NCI-H345 (cell line): ENCODE results near the gene SORCS2.
"Not testable (repeated sequence)": the region's sequence is repeated elsewhere in the genome, so short reads cannot be mapped to it uniquely, and the experiment has no call there.

Experiments
- DNase-seq: peaks from one replicate; lab custom pipeline; 2025; lab: John Stamatoyannopoulos, UW

The SORCS2 gene

DNA sequence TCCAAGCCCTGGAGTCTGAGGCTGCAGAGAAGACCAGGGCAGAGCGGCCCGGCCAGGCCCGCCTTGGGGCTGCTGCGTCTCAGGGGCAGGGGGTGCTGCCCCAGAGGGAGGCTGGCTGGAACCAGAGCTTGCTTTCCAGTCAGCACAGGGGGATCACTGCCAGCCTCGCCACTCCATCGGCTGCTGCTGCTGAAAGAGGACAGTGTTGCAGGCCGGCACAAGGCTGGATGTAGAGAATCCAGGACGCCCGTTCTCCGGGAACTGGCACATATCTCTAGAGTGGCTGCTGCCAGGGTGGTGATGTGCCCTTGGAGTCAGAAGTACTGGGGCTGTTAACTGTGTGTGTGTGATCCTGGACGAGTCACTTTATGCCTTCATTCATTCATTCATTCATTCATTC, 31.9 kb upstream of the SORCS2 start:
- no peak for DNase-seq

DNA sequence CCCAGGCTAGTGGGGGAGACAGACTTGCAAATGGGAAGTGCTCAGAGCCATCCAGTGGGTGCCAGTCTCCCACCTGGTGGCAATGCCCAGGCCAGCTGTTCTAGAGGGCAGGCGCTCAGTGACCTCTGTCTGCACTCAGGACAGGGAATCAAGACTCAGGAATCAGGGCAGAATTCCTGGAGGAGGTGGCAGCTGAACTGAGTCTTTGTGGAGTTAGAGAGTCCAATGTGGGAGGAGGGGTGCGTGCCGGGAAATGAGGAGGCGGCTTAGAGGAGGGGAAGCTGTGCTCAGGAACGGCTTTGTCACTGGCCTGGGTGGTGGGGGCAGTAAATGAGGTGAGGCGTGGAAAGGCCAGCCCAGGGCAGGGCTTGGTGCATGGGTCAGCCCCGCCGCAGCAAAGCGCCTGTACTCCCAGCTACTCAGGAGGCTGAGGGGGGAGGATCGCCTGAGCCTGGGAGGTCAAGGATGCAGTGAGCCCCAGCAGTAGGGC, 31.3 kb upstream of the SORCS2 start:
- no peak for DNase-seq

DNA sequence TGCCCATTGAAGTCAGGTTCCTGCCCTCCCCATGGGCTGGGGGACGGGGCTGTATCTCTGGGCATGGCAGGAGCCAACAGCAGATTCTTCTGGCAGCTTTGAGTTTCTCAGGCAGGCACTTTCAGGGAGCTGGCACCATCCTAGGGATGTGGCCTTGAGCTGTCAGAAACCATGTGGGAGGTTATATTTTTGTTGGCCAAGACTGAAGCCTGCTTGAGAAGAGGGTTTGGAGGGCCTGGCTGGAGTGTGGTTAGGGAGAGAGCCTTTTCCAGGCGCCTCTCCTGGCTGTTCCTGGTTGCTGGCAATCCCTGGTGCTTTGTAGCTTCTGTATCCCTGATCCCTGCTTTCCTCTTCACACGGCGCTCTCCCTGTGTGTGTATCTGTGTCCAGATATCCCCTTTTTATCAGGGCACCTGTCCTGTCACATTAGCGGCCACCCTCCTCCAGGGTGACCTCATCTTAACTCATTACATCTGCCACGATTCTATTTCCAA, 30.6 kb upstream of the SORCS2 start:
- no peak for DNase-seq

DNA sequence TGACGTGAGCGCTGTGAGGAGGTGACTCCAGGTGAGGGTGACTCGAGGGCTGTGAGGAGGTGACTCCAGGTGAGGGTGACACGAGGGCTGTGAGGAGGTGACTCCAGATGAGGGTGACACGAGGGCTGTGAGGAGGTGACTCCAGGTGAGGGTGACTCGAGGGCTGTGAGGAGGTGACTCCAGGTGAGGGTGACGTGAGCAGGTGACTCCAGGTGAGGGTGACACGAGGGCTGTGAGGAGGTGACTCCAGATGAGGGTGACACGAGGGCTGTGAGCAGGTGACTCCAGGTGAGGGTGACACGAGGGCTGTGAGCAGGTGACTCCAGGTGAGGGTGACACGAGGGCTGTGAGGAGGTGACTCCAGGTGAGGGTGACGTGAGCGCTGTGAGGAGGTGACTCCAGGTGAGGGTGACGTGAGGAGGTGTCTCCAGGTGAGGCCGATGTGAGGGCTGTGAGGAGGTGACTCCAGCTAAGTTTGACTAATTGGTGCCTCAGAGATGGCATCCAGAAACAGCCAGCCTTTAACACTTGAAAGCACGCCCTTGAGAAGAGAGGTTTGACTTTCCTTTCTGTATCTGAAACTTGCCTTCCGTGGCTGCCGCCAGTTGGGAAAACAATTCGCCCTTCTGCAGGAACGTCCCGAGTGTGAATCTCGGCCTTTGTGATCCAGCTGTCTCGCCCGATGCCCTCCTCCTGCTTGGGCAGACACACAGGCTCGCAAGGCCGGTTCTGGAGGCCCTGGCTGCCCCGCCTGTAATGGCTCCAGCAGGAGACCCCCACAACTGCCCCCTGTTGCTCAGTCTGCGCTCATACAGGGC, 27.1 kb upstream of the SORCS2 start:
- DNase-seq = not testable (repeated sequence)

DNA sequence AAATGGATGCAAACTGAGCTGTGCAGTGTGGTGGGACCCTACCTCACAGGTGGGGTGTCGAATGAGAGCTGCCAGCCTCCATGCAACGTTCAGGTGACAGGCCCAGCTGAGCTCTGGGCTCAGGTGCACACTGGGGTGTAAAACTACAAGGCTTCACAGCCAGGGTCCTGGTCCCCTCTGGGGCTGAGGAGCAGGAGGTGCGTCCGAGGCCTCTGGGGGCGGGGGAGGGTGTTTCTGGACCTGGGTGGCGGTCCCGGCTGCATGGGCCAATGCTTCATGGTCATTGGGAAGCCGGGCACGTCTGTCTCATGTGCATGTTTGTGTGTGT, 26.5 kb upstream of the SORCS2 start:
- DNase-seq = no peak

DNA sequence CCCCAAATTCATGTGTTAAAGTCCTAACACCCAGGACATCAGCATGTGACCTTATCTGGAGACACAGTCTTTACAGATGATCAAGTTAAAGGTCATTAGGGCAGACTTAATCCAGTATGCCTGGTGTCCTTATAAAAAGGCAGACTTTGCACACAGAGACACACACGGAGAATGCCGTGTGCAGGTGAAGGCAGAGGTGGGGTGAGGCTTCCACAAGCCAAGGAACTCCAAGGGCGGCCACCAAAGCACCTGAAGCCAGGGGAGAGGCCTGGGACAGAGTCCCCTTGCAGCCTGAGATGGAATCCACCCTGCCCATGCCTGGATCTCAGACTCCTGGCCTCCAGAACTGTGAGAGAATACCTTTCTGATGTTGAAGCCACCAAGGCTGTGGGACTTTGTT, 26.1 kb upstream of the SORCS2 start:
- DNase-seq = no peak

DNA sequence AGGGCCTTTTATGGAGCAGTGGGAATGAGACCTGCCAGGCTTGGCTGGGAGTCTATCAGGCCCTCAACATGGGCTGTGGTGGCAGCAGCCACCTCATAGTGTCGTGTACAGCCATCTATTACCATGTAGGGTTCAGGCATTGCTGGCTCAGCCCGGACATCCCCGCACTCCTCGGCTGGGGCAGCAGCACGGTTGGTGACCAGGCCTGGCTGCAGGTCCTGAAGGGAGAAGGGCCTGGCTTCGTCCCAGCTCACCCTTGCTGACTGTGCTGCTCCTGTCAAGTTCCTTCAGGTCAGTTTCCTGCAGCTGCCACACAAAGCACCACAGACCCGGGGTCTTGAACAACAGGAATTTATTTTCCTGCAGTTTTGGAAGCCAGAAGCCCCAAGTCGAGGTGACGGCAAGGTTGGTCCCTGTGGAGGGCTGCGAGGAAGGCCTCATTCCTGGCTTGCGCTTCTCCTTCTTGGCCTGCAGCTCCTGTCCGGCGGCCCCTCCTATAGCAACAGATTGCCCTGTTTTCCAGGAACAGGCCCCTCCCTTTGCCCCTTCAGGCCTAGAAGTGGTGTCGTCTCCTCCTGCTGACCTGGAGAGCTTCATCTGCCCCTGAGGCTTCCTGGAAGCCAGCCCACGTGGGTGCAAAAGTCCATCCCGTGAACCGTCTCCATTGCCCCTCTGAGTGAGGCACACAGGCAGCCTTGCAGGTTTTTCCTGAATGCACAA, 25.2 kb upstream of the SORCS2 start:
- no peak for DNase-seq

DNA sequence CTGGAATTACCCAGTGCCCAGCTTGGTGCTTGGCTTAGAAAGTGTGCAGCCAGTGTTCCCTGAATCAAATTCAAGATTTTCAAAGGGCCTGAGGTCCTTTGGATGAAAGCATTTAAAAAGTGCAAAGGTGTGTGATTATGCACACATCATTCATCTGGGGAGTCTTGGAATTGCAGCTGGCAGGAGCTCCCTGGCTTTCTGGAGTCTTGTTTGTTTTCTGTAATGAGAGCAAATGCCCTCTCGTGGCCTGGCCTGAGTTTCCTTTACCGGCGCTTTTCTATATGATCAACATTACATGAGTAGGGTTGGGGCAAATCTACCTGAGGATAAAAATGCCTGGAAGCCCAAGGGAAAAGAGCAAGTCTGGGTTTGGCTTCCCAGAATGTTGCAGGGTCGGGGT, 24.6 kb upstream of the SORCS2 start:
- DNase-seq = no peak

DNA sequence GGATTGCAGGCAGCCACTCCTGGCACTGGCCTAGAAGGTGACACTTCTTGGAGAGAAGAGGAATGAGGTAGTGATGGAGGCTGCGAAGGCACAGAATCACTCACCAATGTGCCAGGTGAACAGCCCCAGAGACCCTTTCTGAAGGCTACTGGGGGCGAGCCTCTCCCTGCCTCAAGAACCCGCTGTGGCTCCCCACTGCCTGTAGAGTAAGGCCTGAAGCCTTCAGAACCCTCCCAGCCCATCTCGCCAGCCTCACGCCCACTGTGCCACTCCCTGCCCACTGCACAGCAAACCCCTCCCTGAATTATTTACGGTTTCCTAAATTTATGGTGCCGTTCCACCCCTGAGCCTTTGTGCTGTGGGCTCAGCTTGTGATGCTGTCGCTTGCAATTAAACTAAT, 24.2 kb upstream of the SORCS2 start:
- no peak for DNase-seq

DNA sequence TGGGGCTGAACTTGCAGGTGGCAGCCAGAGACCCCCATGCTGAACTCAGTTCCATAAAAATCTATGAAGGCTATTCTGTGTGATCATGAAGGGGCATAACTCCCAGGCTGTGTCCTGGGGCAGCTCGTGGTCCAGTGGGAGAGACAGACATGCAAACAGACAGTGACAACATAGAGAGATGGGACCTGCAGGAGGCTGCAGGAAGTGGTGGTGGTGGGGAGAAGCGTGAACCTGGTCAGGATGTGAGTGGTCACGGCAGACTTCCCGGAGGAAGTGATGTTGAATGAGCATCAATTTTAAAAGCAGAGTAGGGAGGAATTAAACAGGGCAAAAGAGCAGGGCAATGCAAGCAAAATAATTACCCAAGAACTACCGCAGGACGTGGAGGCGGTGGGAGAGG, 23.2 kb upstream of the SORCS2 start:
- DNase-seq = no peak

DNA sequence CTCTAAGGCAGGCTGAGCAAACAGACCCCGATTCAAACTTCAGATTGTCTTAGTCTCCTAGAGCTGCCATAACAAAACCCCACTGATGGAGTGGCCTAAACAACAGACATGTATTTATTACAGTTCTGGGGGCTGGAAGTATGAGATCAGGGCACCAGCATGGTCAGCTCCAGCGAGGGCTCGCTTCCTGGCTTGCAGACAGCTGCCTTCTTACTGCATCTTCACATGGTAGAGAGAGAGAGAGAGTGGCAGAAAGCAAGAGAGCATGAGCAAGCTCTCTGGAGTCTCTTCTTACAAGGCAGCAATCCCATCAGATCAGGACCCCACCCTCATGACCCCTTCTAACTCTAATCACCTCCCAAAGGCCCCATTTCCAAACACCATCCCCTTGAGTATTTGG, 22.3 kb upstream of the SORCS2 start:
- no peak for DNase-seq

DNA sequence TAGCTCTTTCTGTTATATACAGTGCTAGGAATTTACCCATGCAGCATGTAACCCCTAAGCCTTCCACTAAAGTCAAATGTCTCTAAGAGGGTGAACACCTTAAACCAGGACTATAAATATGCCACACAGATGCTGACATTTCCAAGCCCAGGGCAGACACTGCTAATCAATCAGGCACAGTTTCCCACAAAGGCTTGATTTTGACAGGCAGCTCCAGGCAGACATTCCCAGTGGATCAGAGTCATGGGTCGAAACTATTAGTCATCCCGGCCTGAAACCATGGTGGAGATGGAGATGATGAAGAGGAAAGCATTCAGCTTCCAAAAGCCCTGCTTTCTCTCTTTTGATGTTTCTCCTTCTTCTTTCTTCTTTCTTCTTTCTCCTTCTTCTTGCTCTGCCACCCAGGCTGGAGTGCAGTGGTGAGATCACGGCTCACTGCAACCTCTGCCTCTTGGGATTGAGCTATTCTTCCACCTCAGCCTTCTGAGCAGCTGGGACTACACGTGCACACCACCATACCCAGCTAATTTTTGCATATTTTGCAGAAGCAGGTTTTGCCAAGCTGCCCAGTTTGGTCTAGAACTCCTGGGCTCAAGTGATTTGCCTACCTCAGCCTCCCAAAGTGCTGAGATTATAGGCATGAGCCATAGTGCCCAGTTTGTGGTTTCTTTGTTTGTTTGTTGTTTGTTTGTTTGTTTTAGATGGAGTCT, 21.0 kb upstream of the SORCS2 start:
- no peak for DNase-seq

DNA sequence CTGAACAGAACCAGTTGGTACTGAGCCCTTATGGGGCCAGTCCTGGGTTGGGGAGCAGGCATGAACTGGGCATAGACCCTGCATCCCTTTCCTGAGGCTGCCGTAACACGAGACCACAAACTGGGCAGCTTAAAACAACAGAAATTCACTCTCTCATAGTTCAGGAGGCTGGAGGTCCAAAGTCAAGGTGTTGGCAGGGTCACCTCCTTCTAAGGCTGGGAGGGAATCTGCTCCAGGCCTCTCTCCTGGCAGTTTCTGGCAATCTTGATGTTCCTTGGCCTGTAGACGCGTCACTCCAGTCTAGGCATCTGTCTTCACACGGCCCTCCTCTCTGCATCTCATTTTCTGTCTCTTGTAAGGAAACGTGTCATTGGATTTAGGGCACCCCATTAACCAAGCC, 19.8 kb upstream of the SORCS2 start:
- no peak for DNase-seq

DNA sequence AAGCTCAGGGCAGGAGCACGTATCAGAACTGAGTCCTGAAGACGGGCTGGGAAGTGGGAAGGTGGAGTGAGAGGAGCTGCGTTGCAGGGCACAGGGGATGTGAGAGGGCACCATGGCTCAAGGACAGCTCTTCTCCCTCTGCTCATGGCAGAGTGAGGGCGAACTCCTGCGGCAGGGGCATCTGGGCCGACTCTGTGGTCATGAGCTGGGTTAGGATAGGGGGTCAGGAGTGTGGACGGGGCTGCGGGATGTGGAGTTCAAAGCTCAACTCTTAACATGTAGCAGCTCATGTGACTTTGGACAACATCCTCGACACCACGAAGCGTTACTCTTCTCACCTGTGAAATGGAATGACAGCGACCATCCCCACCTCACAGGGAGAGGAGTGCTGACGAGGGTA, 19.4 kb upstream of the SORCS2 start:
- DNase-seq = no peak

DNA sequence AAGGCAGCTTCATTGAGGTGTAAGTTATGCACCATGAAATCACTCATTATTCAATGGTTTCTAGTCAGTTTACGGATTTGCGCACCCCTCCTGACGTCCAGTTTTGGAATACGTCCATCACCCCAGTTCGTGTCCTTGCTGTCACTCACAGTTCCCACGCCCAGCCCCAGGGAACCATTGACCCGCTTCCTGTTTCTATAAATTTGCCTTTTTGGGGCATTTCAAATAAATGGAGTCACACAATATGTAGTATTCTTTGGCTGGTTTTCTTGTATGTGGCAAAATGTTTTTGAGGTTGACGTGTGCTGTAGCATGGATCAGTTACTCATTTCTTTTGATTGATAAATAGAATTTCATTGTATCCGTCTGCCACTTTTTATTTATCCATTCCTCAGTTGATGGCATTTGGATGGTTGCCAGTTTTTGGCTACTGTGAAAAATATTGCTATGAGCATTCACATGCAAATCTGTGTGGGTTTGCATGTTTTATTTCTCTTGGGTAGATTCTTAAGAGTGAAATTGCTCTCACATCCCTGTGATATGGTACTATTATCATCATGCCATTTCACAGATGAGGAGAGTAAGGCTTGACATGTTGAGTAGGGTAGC, 18.4 kb upstream of the SORCS2 start:
- DNase-seq = no peak

DNA sequence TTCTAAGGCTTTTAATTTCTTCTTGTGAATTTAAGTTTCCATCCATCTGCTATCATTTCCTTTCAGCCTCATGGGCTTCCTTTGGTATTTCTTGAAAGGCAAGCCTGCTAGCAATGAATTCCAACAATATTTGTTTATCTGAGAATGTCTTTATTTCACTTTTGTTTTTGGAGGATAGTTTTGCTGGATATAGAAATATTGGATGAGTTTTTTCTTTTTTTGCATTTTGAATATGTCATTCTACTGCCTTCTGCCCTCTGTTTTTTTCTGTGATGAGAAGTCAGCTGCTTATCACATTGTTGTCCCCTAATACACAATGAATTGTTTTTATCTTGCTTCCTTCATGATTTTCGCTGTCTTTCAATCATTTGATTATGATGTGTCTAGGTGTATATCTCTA, 13.2 kb upstream of the SORCS2 start:
- no peak for DNase-seq

DNA sequence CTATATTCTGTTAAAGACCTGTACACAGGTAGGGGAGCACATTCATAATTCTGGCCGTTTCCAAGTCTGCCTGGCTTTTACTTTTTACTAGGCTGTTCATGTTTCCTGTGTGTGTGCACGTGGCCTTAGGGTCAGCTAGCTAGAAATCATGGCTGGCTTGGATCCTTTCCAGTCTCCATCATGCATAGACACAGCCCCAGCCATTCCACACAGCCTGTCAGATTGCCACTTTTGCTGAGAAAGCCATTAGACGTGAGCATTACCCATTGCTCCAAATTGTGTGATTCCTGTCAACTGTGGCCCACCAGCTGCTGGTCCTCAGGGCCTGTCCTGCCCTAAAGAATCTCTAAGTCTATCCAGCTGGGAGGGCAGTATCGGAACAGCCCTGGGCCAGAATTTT, 11.4 kb upstream of the SORCS2 start:
- DNase-seq = no peak

DNA sequence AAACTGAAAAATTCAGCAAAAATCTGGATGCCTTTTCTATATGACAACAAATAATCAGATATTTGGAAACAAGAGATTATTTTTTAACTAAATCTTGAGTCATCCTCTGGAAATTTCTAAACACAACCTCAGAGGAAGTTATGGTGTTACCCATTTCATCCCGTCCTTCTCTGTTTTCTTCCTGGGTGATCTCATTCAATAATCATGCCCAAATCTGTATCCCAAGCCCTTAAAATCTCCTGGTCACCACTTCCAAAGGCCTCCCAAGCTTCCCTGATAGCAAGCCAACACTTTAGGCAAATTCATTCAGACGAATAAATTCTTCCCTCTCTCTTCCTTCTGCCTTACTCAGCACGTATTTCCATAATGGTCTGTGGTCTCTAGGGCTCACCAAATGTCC, 9.7 kb upstream of the SORCS2 start:
- DNase-seq = no peak

DNA sequence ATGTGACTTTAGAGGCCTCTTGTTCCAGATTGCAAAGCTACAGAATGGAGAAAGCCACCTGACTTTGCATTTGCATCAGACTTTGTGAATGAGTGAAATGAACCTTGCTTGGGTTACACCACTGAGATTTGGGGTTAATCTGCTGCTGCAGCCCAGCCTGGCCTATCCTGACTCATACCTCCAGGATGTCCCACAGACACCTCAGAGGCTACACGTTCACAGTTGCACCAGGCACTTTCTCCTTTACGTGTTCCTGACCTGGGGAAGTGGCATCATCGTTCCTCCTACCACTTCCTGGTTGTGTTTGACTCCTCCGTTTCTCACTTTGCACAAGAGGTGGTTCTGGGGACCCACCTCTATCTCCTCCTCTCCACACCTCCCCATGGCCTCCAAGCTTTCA, 9.2 kb upstream of the SORCS2 start:
- no peak for DNase-seq

DNA sequence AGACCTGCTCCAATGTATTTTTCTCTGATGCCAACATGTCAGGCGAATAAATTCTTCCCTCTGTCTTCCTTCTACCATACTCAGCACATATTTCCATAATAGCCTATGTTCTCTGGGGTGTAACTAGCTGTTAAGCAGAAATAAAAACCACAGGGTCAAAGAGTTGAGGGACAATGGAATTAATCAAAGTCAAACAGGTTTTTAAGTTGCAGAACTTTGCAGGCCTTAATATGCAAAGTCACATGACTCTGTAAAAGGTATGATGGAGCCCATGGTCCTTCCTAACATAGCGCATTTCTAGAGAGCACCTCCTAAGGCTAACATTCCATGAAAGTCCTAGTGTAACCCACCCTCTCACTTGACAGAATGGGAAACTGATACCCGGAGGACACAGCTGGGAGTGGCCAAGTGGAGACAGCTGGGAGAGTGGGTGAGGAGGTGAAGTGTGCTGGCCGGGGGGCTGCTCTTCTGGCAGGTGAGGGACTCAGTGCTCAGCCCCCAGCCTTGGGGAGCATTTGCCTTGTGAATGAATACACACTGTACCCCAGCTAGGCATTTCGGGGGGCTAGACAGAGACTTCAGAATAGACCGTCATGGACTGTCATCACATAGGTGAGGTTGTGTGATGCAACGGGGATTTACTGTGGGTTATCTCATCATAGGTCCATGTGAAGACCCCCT, 8.4 kb upstream of the SORCS2 start:
- no peak for DNase-seq

DNA sequence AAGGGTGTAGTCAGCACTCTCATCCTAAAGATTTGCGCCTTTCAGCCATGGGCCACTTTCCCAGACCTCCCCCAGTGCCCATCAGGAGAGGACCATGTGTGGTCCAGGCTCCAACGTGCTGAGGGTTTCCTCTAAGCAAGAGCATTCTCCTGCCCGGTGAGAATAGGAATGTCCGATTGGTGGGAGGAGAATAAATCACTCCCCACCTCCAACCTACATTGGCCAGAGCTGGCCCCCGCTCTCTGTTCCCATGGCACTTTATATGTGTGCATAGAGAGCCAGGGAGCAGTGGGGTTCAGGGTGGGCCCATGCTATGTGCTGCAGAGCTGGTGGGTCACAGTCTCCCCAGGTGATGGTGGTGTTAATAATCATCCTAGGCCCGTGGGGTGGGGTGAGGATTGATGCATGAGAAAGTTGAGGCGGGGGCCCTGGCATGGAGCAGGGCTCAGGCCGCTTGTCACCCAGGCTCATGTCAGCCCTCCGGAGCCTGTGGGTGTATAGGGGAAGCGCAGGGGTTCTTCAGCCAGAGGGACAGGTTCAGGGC, 6.8 kb upstream of the SORCS2 start:
- no peak for DNase-seq

DNA sequence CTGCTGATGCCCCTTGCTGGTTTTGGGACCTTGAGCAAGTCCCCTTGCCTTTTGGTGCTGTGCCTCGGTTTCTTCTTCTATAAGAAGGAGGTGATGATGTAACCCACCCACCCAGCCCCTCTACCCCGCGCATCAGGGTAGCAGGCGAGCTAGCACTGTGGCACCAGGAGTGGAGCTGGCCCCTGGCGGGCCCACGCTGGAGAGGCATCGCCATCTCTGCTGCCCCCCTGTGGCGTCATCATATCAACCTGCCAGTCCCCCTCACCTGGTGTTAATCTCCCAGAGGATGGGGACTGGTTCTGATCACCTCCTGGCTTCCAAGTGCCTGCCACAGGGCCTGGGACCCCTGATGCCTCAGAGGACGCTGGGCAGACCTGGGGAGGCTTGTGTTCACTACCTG, 6.3 kb upstream of the SORCS2 start:
- peak; percentile 8 for DNase-seq
